ENCODE results near the gene CCSER1. TPM values are rescaled to one million over a fixed set of nuclear protein-coding genes. Genes with fewer than 3 reads are reported as not detected.

Gene CCSER1
- total and polyA plus RNA-seq, 2 experiments from 2014 or later: 2.9 to 3.4 TPM

GRCh38 chr4:90926957-90927356 is 799.8 kb downstream of the CCSER1 start (continued):
- TF ChIP-seq ZNF462 (CRISPR knock-in tag; IDR thresholded peaks at IDR 0.05): no peak
- no peak for TF ChIP-seq POLR2AphosphoS5 (IDR thresholded peaks at IDR 0.05; ENCODE audit: low read depth)
- TF ChIP-seq NANOG (IDR thresholded peaks at IDR 0.05; ENCODE audit: borderline replicate concordance): no peak
- no peak for TF ChIP-seq JUNB (IDR thresholded peaks at IDR 0.05; ENCODE audit: unreplicated experiment)
- TF ChIP-seq ZNF114 (CRISPR knock-in tag; IDR thresholded peaks at IDR 0.05): no peak

- no peaks in the 10 kb centered on the region for H3K79me2 ChIP-seq (replicated peaks; ENCODE audit: insufficient read depth)
- peaks cover 7% of the 10 kb centered on the region for H3K4me1 Mint-ChIP-seq
- H4K20me1 ChIP-seq (replicated peaks; ENCODE audit: insufficient read depth): no peaks in the 10 kb centered on the region
- no peak overlapping the region for H3K4me3 ChIP-seq
- no peaks in the 10 kb centered on the region for H3F3A ChIP-seq (replicated peaks; ENCODE audit: low read depth)
- no peaks in the 10 kb centered on the region for H3K36me3 Mint-ChIP-seq (ENCODE audit: low read depth)
- no peak overlapping the region for H3K4me3 Mint-ChIP-seq
- H3K27ac Mint-ChIP-seq: no peak overlapping the region
- no peaks in the 10 kb centered on the region for H3K9me2 ChIP-seq (ENCODE audit: insufficient read depth)
- H3K9me3 Mint-ChIP-seq: no peaks in the 10 kb centered on the region
- no peak for DNase-seq (ENCODE audit: low spot score)
- ATAC-seq: no peak
- H3K4me1 ChIP-seq (ENCODE audit: insufficient read depth): no peaks in the 10 kb centered on the region
- no peak overlapping the region for H3K27ac ChIP-seq (ENCODE audit: low read depth)
- H3K27me3 ChIP-seq (ENCODE audit: insufficient read depth): no peaks in the 10 kb centered on the region
- H3K27me3 Mint-ChIP-seq (ENCODE audit: insufficient read depth, low read depth, poor library complexity): no peaks in the 10 kb centered on the region
- H3K4me2 ChIP-seq: no peak overlapping the region
- H2AFZ ChIP-seq: no peak overlapping the region
- H3K36me3 ChIP-seq (ENCODE audit: insufficient read depth): no peaks in the 10 kb centered on the region
- no peak for TF ChIP-seq EZH2 (IDR thresholded peaks at IDR 0.05; ENCODE audit: low read depth, unreplicated experiment)
- no peak for TF ChIP-seq ZNF462 (CRISPR knock-in tag; IDR thresholded peaks at IDR 0.05)
- no peak for TF ChIP-seq EZH2phosphoT487 (IDR thresholded peaks at IDR 0.05; ENCODE audit: unreplicated experiment)
- TF ChIP-seq ZNF114 (CRISPR knock-in tag; IDR thresholded peaks at IDR 0.05): no peak
- TF ChIP-seq ZNF331 (CRISPR knock-in tag; IDR thresholded peaks at IDR 0.05; ENCODE audit: low read depth): no peak
- no peak for TF ChIP-seq STAT1 (IDR thresholded peaks at IDR 0.05; ENCODE audit: unreplicated experiment)
Measured at GRCh38 chr4:90943311-90943710, 816.1 kb downstream of the CCSER1 start.
